Loucy (cell line): ENCODE results near the gene TMEM97.

Experiments used
- CTCF ChIP-seq: fragments of 200-600 bp; sonication (generic); conservative IDR thresholded peaks from 2 replicates; pipeline ENCODE4 v1.5.1; 2014; ENCODE audit warnings: mild to moderate bottlenecking, antibody characterized with exemption, low read length
- EZH2phosphoT487 ChIP-seq: fragments of 200-600 bp; IDR thresholded peaks from 2 replicates; pipeline ENCODE4 v1.6.1; 2018; ENCODE audit warnings: antibody characterized with exemption, mild to moderate bottlenecking, moderate library complexity, borderline replicate concordance

- TF ChIP-seq CTCF: no peak
- TF ChIP-seq EZH2phosphoT487: no peak
These were observed 21.4 kb downstream of the TMEM97 start for GRCh38 chr17:28340374-28340773.
